K562 (cell line): ENCODE measurements around the gene ATP5PO. TPM values are rescaled to one million over a fixed set of nuclear protein-coding genes. Genes with fewer than 3 reads are reported as not detected.

Experiments used
- CBFB ChIP-seq: sonication (generic); formaldehyde crosslinking; IDR thresholded peaks from 2 replicates; pipeline ENCODE4 v1.4.0; 2020; ENCODE audit warnings: mild to moderate bottlenecking, missing genetic modification reagents
- FOS ChIP-seq: IDR thresholded peaks from 3 replicates; pipeline ENCODE4 v1.6.1; 2011; ENCODE audit not compliant: insufficient read length; ENCODE audit errors: extremely low read depth
- FOXA3 ChIP-seq, 2 experiments: fragments of 450-650 bp in 1 of 2; sonication (generic) in 1 of 2; formaldehyde crosslinking; IDR thresholded peaks in 1 of 2; conservative IDR thresholded peaks in 1 of 2; 2 replicates each; pipeline versions ENCODE4 v1.4.0 to v1.8.0; 2020 to 2022; ENCODE audit warnings: mild to moderate bottlenecking in 2 of 2, missing genetic modification reagents in 1 of 2
- GMEB1 ChIP-seq: fragments of 250-450 bp; sonication (Bioruptor Pico); IDR thresholded peaks from 2 replicates; pipeline ENCODE4 v1.4.0; 2020; ENCODE audit warnings: mild to moderate bottlenecking
- JUND ChIP-seq, 2 experiments: IDR thresholded peaks; 2 replicates in 1 of 2; 3 replicates in 1 of 2; pipeline ENCODE4 v1.6.1; 2011; ENCODE audit warnings: borderline replicate concordance in 2 of 2, low read depth in 2 of 2, low read length in 2 of 2, improper control_type of control experiment in 1 of 2, missing biosample characterization in 1 of 2, missing genetic modification characterization in 1 of 2, missing genetic modification reagents in 1 of 2
- LARP7 ChIP-seq: fragments of 450-650 bp; IDR thresholded peaks from 2 replicates; pipeline ENCODE4 v1.6.1; 2016
- NR4A1 ChIP-seq, 2 experiments: fragments of 250-450 bp in 1 of 2; fragments of 450-650 bp in 1 of 2; sonication (Bioruptor Pico) in 1 of 2; IDR thresholded peaks; 2 replicates each; pipeline versions ENCODE4 v1.4.0 to v1.6.1; 2016 to 2020; ENCODE audit warnings: mild to moderate bottlenecking in 2 of 2, missing compliant biosample characterization in 1 of 2, missing genetic modification characterization in 1 of 2, moderate library complexity in 1 of 2
- POLR2H ChIP-seq: IDR thresholded peaks from 2 replicates; pipeline ENCODE4 v1.6.1; 2016; ENCODE audit warnings: missing genetic modification characterization, low read depth, mild to moderate bottlenecking, control low read depth, missing compliant biosample characterization, moderate library complexity
- SAFB2 ChIP-seq: fragments of 200-400 bp; formaldehyde crosslinking; IDR thresholded peaks from 2 replicates; pipeline ENCODE4 v1.6.1; 2018; ENCODE audit warnings: borderline replicate concordance, low read length, low read depth, moderate library complexity; ENCODE audit not compliant: severe bottlenecking
- SMARCB1 ChIP-seq: IDR thresholded peaks from 2 replicates; pipeline ENCODE4 v1.6.1; 2011; ENCODE audit warnings: improper control_type of control experiment, low read depth; ENCODE audit not compliant: insufficient read length
- SNAPC5 ChIP-seq: fragments of 250-450 bp; sonication (Bioruptor Pico); IDR thresholded peaks from 2 replicates; pipeline ENCODE4 v1.8.0; 2021; ENCODE audit warnings: moderate library complexity, mild to moderate bottlenecking, inconsistent platforms
- TRIM25 ChIP-seq: fragments of 450-650 bp; IDR thresholded peaks from 2 replicates; pipeline ENCODE4 v1.7.0; 2016; ENCODE audit warnings: borderline replicate concordance
- XRCC4 ChIP-seq: IDR thresholded peaks from one replicate; pipeline ENCODE4 v1.6.1; 2011; ENCODE audit not compliant: insufficient read depth, insufficient read length; ENCODE audit errors: extremely low read depth
- ZBTB5 ChIP-seq: fragments of 450-650 bp; IDR thresholded peaks from 2 replicates; pipeline ENCODE4 v1.6.1; 2017; ENCODE audit warnings: antibody characterized with exemption
- ZNF134 ChIP-seq: fragments of 250-450 bp; sonication (Bioruptor Pico); conservative IDR thresholded peaks from 2 replicates; pipeline ENCODE4 v1.4.0; 2020
- ZNF551 ChIP-seq: fragments of 250-450 bp; sonication (Bioruptor Pico); IDR thresholded peaks from 2 replicates; pipeline ENCODE4 v1.5.0; 2021; ENCODE audit warnings: mild to moderate bottlenecking, moderate library complexity
- polyA plus RNA-seq, 8 experiments: library from polyadenylated mRNA; depleted of rRNA in 4 of 8; stranded (reverse) in 5 of 8; unstranded in 3 of 8; fragments of >200 nt; fragmentation: Nextera tagmentation in 2 of 8; fragmentation: Illumina TruSeq in 1 of 8; extraction: Ambion mirVana in 2 of 8; extraction: Trizol in 1 of 8; gene quantifications; 2 replicates each; pipeline versions ENCODE4 v1.2.1 to v1.2.3, GENCODE V29; 2011 to 2014; ENCODE audit warnings: inconsistent platforms in 1 of 8, missing spikeins in 1 of 8
- total RNA-seq, 7 experiments: library from RNA; depleted of rRNA in 6 of 7; stranded (reverse); fragments of >200 nt in 6 of 7; fragmentation: Illumina TruSeq in 2 of 7; extraction: Trizol in 2 of 7; gene quantifications; 2 replicates each; pipeline versions ENCODE4 v1.2.1 to v1.2.3, GENCODE V29; 2011 to 2021; ENCODE audit warnings: low replicate concordance in 1 of 7
- TF ChIP-seq, protein P1 (sequence below): fragments of 450-650 bp; IDR thresholded peaks from 2 replicates; pipeline ENCODE4 v1.6.1; 2016; ENCODE audit warnings: antibody characterized with exemption

The ATP5PO gene
- total and polyA plus RNA-seq, 9 of the 15 experiments (the other 6 are each of a cell fraction or from before 2014, with no cell fraction given) = 367 to 2,722 (median 808) TPM

DNA sequence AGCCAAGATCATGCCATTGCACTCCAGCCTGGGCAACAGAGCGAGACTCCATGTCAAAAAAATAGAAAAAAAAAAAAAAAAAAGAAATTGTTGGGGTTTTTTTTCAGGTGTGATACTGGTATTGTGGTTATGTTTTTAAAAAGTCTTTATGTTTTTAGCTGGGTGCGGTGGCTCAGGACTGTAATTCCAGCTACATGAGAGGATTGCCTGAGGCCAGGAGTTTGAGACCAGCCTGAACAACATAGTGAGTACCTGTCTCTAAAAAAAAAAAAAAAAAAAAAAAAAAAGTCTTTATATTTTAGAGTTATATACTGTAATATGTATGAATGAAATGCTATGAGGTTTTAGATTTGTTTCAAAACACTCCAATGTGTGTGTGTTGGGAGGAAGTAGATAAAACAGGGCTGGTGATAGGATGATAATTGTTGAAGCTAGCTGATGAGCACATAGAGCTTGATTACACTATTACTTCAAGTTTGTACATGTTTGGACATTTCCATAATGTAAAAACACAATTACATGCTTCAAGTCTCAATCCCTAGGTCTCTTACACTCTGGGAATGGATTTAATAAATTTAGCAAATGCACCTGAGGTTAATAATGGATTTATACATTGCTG is 30.2 kb upstream of the ATP5PO start (continued):
- TF ChIP-seq TRIM25 (no peak), LARP7 (no peak), FOS (no peak), ZBTB5 (no peak), FOXA3 (CRISPR knock-in tag; conservative IDR thresholded peaks at IDR 0.05 in 1 of 2, IDR thresholded peaks at IDR 0.05 in 1 of 2) (no peak), GMEB1 (no peak), XRCC4 (no peak), ZNF551 (CRISPR knock-in tag) (no peak), SMARCB1 (no peak), SNAPC5 (CRISPR knock-in tag) (no peak), ZNF134 (CRISPR knock-in tag) (no peak), NR4A1 (CRISPR knock-in tag; IDR thresholded peaks at IDR 0.05) (no peak), NR4A1 (tag; IDR thresholded peaks at IDR 0.05) (no peak), JUND (IDR thresholded peaks at IDR 0.05; ENCODE audit: borderline replicate concordance, low read depth, low read length) (peak; percentile 20; the same call in 1 of the 2 replicates), JUND (tag; IDR thresholded peaks at IDR 0.05; ENCODE audit: borderline replicate concordance, low read depth, low read length) (no peak; the same call in 2 of the 3 replicates), CBFB (CRISPR knock-in tag) (no peak), POLR2H (tag) (no peak), SAFB2 (no peak)
- TF ChIP-seq, protein P1, sequence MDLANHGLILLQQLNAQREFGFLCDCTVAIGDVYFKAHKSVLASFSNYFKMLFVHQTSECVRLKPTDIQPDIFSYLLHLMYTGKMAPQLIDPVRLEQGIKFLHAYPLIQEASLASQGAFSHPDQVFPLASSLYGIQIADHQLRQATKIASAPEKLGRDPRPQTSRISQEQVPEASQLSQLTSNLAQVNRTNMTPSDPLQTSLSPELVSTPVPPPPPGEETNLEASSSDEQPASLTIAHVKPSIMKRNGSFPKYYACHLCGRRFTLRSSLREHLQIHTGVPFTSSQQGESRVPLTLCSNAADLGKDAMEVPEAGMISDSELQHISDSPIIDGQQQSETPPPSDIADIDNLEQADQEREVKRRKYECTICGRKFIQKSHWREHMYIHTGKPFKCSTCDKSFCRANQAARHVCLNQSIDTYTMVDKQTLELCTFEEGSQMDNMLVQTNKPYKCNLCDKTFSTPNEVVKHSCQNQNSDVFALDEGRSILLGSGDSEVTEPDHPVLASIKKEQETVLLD = no peak
